SK-N-SH treated with all-trans-retinoic acid at 6 μM for 48 hours (cell line): ENCODE data around the gene PRMT7.
A peak's percentile ranks its signal among the peaks of the same experiment; 100 is the strongest.

Experiments used
- ATAC-seq: fragments of 200-7000 bp; cut with Tn5 transposase; 3 replicates; pipeline ENCODE4 v1.9.1; 2020; ENCODE audit warnings: mild to moderate bottlenecking, moderate library complexity
- ARNTL ChIP-seq: fragments of 450-650 bp; formaldehyde crosslinking; IDR thresholded peaks from 2 replicates; pipeline ENCODE4 v1.5.0; 2020; ENCODE audit warnings: low read depth, mild to moderate bottlenecking, moderate library complexity, borderline replicate concordance
- CSDC2 ChIP-seq: fragments of 250-450 bp; sonication (Bioruptor Pico); IDR thresholded peaks from 2 replicates; pipeline ENCODE4 v1.5.0; 2020; ENCODE audit warnings: mild to moderate bottlenecking, moderate library complexity
- ESRRG ChIP-seq: fragments of 250-450 bp; sonication (Bioruptor Pico); IDR thresholded peaks from 2 replicates; pipeline ENCODE4 v1.6.1; 2021; ENCODE audit warnings: mild to moderate bottlenecking
- GLIS3 ChIP-seq: fragments of 250-450 bp; sonication (Bioruptor Pico); IDR thresholded peaks from 2 replicates; pipeline ENCODE4 v1.5.0; 2020; ENCODE audit warnings: mild to moderate bottlenecking, moderate library complexity
- ISL1 ChIP-seq: fragments of 250-450 bp; sonication (Bioruptor Pico); IDR thresholded peaks from 2 replicates; pipeline ENCODE4 v2.1.2; 2022; ENCODE audit warnings: mild to moderate bottlenecking, moderate library complexity
- OSR1 ChIP-seq: fragments of 250-450 bp; sonication (Bioruptor Pico); IDR thresholded peaks from 2 replicates; pipeline ENCODE4 v1.8.0; 2022; ENCODE audit warnings: moderate library complexity, mild to moderate bottlenecking, inconsistent platforms
- PPARA ChIP-seq: fragments of 250-450 bp; sonication (Bioruptor Pico); IDR thresholded peaks from 2 replicates; pipeline ENCODE4 v1.5.0; 2020; ENCODE audit warnings: mild to moderate bottlenecking, borderline replicate concordance
- RARB ChIP-seq: fragments of 250-450 bp; sonication (Bioruptor Pico); IDR thresholded peaks from 2 replicates; pipeline ENCODE4 v1.8.0; 2021; ENCODE audit warnings: mild to moderate bottlenecking, moderate library complexity
- SNAI2 ChIP-seq: fragments of 250-450 bp; sonication (Bioruptor Pico); IDR thresholded peaks from 2 replicates; pipeline ENCODE4 v1.5.0; 2020; ENCODE audit warnings: mild to moderate bottlenecking, moderate library complexity
- TCF4 ChIP-seq: fragments of 250-450 bp; sonication (Bioruptor Pico); IDR thresholded peaks from 2 replicates; pipeline ENCODE4 v1.8.0; 2021; ENCODE audit warnings: mild to moderate bottlenecking, moderate library complexity, borderline replicate concordance
- TOX ChIP-seq: fragments of 250-450 bp; sonication (Bioruptor Pico); IDR thresholded peaks from 2 replicates; pipeline ENCODE4 v1.8.0; 2021; ENCODE audit warnings: mild to moderate bottlenecking, moderate library complexity, borderline replicate concordance
- ZC3H10 ChIP-seq: fragments of 250-450 bp; sonication (Bioruptor Pico); IDR thresholded peaks from 2 replicates; pipeline ENCODE4 v1.5.1; 2021; ENCODE audit warnings: mild to moderate bottlenecking, moderate library complexity
- ZFP3 ChIP-seq: fragments of 250-450 bp; sonication (Bioruptor Pico); IDR thresholded peaks from 2 replicates; pipeline ENCODE4 v1.5.0; 2020; ENCODE audit warnings: mild to moderate bottlenecking, moderate library complexity
- ZFP30 ChIP-seq: fragments of 450-650 bp; formaldehyde crosslinking; IDR thresholded peaks from 2 replicates; pipeline ENCODE4 v1.5.0; 2022; ENCODE audit warnings: mild to moderate bottlenecking, moderate library complexity
- ZNF8 ChIP-seq: fragments of 450-650 bp; formaldehyde crosslinking; IDR thresholded peaks from 2 replicates; pipeline ENCODE4 v1.5.0; 2020; ENCODE audit warnings: mild to moderate bottlenecking, moderate library complexity
- TF ChIP-seq, protein P1 (sequence below): fragments of 250-450 bp; sonication (Bioruptor Pico); IDR thresholded peaks from 2 replicates; pipeline ENCODE4 v1.8.0; 2020; ENCODE audit warnings: mild to moderate bottlenecking, moderate library complexity, borderline replicate concordance
- TF ChIP-seq, protein P2 (sequence below): fragments of 250-450 bp; sonication (Bioruptor Pico); IDR thresholded peaks from 2 replicates; pipeline ENCODE4 v1.5.0; 2020; ENCODE audit warnings: mild to moderate bottlenecking, moderate library complexity
- TF ChIP-seq, protein P3 (sequence below): fragments of 250-450 bp; sonication (Bioruptor Pico); IDR thresholded peaks from 2 replicates; pipeline ENCODE4 v1.5.1; 2020; ENCODE audit warnings: low read depth, mild to moderate bottlenecking, moderate library complexity
- TF ChIP-seq, protein P4 (sequence below): fragments of 250-450 bp; sonication (Bioruptor Pico); IDR thresholded peaks from 2 replicates; pipeline ENCODE4 v1.5.1; 2021; ENCODE audit warnings: mild to moderate bottlenecking, moderate library complexity
- TF ChIP-seq, protein P5 (sequence below): fragments of 250-450 bp; sonication (Bioruptor Pico); IDR thresholded peaks from 2 replicates; pipeline ENCODE4 v1.8.0; 2021; ENCODE audit warnings: low read depth, mild to moderate bottlenecking, moderate library complexity, borderline replicate concordance

PRMT7 gene

DNA sequence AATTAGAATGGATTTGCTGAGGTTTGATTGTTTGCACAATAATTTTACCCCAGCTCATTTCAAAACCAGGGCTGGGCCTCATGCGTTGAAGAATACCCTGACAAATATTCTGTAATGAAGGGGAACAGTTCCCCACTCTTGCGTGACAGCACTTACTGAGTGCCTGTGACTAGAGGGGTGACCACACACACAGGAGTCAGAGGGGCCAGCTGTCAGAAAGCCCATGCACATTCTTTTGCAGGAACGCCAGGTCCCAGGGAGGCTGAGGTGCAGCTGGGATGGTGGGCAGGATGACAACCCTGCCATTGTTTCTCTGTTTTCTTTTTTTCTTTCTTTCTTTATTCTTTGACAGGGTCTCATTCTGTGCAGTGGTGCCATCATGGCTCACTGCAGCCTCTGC, 92.9 kb downstream of the PRMT7 start:
- no peak for ATAC-seq
- TF ChIP-seq TCF4 (no peak), RARB (CRISPR knock-in tag) (no peak), TOX (CRISPR knock-in tag) (no peak), ZFP30 (CRISPR knock-in tag) (no peak), ISL1 (no peak), ZFP3 (CRISPR knock-in tag) (no peak), ARNTL (CRISPR knock-in tag) (no peak), ZNF8 (no peak), PPARA (CRISPR knock-in tag) (no peak)
- TF ChIP-seq, protein P1, sequence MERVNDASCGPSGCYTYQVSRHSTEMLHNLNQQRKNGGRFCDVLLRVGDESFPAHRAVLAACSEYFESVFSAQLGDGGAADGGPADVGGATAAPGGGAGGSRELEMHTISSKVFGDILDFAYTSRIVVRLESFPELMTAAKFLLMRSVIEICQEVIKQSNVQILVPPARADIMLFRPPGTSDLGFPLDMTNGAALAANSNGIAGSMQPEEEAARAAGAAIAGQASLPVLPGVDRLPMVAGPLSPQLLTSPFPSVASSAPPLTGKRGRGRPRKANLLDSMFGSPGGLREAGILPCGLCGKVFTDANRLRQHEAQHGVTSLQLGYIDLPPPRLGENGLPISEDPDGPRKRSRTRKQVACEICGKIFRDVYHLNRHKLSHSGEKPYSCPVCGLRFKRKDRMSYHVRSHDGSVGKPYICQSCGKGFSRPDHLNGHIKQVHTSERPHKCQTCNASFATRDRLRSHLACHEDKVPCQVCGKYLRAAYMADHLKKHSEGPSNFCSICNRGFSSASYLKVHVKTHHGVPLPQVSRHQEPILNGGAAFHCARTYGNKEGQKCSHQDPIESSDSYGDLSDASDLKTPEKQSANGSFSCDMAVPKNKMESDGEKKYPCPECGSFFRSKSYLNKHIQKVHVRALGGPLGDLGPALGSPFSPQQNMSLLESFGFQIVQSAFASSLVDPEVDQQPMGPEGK (CRISPR knock-in tag), result no peak
- TF ChIP-seq, all 23 proteins: peak for 0

DNA sequence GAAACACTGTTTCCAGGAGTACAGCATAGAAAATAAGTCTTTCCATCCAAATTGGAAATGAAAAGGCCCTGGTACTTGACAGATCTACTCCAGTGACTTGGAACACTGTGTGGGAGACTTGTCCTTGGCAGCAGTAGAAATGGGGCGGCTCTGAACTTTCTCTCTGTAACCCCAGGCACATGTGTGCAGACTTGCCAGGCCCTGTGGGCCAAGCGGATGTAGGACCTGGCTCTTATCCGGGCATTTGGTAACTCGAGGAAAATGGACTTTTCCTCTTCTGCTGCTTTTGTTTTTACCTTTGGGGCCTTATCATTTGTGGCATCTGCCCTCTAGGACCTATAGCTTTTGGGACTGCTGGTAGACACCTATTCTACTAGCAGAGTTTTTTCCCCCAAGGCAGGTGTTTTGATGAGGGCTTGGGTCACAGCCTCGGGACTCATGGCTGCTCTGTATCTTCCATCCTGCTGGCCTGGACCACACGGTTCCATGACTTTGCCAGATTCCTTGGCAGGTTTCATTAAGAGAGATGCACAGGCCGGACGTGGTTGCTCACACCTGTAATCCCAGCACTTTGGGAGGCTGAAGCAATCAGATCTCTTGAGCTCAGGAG, 94.0 kb downstream of the PRMT7 start:
- no peak for ATAC-seq
- TF ChIP-seq CSDC2, result no peak
- no peak for TF ChIP-seq PPARA (CRISPR knock-in tag)
- no peak for TF ChIP-seq ZNF8
- no peak for TF ChIP-seq ZFP30 (CRISPR knock-in tag)
- no peak for TF ChIP-seq ZC3H10 (CRISPR knock-in tag)
- TF ChIP-seq ARNTL (CRISPR knock-in tag), result no peak
- no peak for TF ChIP-seq ESRRG (CRISPR knock-in tag)
- TF ChIP-seq, protein P2, sequence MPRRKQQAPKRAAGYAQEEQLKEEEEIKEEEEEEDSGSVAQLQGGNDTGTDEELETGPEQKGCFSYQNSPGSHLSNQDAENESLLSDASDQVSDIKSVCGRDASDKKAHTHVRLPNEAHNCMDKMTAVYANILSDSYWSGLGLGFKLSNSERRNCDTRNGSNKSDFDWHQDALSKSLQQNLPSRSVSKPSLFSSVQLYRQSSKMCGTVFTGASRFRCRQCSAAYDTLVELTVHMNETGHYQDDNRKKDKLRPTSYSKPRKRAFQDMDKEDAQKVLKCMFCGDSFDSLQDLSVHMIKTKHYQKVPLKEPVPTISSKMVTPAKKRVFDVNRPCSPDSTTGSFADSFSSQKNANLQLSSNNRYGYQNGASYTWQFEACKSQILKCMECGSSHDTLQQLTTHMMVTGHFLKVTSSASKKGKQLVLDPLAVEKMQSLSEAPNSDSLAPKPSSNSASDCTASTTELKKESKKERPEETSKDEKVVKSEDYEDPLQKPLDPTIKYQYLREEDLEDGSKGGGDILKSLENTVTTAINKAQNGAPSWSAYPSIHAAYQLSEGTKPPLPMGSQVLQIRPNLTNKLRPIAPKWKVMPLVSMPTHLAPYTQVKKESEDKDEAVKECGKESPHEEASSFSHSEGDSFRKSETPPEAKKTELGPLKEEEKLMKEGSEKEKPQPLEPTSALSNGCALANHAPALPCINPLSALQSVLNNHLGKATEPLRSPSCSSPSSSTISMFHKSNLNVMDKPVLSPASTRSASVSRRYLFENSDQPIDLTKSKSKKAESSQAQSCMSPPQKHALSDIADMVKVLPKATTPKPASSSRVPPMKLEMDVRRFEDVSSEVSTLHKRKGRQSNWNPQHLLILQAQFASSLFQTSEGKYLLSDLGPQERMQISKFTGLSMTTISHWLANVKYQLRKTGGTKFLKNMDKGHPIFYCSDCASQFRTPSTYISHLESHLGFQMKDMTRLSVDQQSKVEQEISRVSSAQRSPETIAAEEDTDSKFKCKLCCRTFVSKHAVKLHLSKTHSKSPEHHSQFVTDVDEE, result no peak
- TF ChIP-seq TOX (CRISPR knock-in tag), result no peak
- TF ChIP-seq, protein P3, sequence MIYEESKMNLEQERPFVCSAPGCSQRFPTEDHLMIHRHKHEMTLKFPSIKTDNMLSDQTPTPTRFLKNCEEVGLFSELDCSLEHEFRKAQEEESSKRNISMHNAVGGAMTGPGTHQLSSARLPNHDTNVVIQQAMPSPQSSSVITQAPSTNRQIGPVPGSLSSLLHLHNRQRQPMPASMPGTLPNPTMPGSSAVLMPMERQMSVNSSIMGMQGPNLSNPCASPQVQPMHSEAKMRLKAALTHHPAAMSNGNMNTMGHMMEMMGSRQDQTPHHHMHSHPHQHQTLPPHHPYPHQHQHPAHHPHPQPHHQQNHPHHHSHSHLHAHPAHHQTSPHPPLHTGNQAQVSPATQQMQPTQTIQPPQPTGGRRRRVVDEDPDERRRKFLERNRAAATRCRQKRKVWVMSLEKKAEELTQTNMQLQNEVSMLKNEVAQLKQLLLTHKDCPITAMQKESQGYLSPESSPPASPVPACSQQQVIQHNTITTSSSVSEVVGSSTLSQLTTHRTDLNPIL (CRISPR knock-in tag), result no peak
- no peak for TF ChIP-seq SNAI2 (CRISPR knock-in tag)
- TF ChIP-seq, protein P4, sequence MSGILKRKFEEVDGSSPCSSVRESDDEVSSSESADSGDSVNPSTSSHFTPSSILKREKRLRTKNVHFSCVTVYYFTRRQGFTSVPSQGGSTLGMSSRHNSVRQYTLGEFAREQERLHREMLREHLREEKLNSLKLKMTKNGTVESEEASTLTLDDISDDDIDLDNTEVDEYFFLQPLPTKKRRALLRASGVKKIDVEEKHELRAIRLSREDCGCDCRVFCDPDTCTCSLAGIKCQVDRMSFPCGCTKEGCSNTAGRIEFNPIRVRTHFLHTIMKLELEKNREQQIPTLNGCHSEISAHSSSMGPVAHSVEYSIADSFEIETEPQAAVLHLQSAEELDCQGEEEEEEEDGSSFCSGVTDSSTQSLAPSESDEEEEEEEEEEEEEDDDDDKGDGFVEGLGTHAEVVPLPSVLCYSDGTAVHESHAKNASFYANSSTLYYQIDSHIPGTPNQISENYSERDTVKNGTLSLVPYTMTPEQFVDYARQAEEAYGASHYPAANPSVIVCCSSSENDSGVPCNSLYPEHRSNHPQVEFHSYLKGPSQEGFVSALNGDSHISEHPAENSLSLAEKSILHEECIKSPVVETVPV, result no peak
- TF ChIP-seq, protein P5, sequence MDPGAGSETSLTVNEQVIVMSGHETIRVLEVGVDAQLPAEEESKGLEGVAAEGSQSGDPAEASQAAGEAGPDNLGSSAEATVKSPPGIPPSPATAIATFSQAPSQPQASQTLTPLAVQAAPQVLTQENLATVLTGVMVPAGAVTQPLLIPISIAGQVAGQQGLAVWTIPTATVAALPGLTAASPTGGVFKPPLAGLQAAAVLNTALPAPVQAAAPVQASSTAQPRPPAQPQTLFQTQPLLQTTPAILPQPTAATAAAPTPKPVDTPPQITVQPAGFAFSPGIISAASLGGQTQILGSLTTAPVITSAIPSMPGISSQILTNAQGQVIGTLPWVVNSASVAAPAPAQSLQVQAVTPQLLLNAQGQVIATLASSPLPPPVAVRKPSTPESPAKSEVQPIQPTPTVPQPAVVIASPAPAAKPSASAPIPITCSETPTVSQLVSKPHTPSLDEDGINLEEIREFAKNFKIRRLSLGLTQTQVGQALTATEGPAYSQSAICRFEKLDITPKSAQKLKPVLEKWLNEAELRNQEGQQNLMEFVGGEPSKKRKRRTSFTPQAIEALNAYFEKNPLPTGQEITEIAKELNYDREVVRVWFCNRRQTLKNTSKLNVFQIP (CRISPR knock-in tag), result no peak
- TF ChIP-seq GLIS3 (CRISPR knock-in tag), result no peak
- TF ChIP-seq, all 23 proteins: peak for 0

DNA sequence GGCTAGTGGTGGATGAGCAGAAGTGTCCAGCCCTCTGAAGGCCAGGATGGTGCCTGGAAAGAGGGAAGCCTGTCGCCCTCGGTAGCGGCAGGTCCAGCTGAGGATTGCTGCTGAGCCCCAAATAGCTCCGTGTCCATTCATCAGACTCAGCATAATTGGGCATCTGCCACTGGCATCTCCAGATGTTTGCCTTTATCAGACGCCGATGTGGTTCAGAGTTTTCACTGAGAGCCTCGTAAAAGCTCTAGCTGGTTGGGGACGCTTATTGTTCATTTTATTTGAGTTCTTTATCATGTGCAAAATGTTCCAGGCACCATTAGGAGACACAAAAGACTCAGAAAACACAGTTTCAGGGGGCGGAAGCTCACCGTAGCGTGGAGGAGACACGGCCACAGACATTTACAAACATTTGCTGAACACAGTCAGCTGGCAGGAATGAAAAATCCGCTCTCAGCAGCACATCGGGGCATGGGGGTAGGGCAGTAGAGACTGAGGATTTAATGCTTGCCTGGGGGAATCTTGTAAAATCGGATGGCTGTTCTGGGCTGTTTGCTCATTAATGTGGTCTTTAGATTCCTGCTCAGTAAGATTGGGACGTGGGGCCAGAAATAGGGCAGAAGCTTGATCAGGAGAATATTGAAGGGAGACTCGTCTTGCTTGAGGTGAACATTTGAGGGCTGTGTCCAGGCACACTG, 95.8 kb downstream of the PRMT7 start:
- peak; percentile 68 for ATAC-seq
- TF ChIP-seq CSDC2 (no peak), ARNTL (CRISPR knock-in tag) (no peak), OSR1 (no peak), RARB (CRISPR knock-in tag) (no peak), ZC3H10 (CRISPR knock-in tag) (no peak), ZNF8 (no peak)
- TF ChIP-seq, protein P5 (CRISPR knock-in tag), result no peak
- TF ChIP-seq, protein P3 (CRISPR knock-in tag), result no peak
- TF ChIP-seq, all 23 proteins: peak for 0
